HG03565 (cell line): ENCODE measurements around the gene TRIO.
A peak's percentile ranks its signal among the peaks of the same experiment; 100 is the strongest.

Experiments
- ATAC-seq: cut with Tn5 transposase; IDR thresholded peaks from one replicate; pipeline ENCODE4 v1.9.1; 2021; ENCODE audit warnings: mild to moderate bottlenecking, moderate library complexity; ENCODE audit not compliant: unreplicated experiment

The TRIO gene

GRCh38 chr5:14343376-14343775 lies 200.2 kb downstream of the TRIO start:
- ATAC-seq = no peak

DNA sequence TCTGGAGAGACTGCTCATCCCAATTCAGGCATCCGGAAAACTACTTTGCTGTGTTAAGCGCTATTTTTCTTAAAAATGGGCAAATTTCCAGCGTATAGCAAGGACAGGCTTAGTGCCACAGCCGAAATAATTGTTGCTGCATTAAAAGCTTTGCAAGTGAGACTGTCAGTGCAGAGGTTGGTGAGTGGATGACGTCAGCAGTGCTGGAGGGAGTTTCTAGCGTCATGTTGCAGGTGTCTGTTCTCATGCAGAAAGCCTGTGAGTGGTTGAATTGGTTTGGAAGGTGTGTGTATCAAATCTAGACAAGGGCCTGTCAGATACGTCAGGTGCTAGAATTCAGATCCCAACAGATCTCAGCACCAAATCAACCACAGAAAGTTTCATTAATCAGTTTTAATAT lies 204.4 kb downstream of the TRIO start:
- ATAC-seq = no peak

DNA sequence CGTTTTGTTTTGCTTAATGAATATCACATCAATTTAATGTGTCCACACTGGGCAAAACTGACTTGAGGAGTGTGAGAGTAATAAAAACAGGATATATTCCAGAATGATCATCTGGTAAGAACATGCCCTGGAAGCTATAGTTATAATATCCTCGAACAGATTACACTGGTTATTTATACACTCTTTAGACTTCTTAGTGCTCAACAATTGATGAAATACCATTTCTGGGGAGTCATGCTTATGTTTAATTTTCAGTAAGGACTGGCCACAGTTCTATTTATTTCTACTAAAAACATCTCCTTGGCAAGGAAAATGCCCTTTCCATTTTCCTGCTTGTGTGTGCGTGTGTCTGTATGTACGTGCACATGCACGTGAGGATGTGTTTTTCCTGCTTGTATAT lies 205.0 kb downstream of the TRIO start:
- ATAC-seq = no peak

GRCh38 chr5:14349029-14349428 lies 205.9 kb downstream of the TRIO start:
- no peak for ATAC-seq

DNA sequence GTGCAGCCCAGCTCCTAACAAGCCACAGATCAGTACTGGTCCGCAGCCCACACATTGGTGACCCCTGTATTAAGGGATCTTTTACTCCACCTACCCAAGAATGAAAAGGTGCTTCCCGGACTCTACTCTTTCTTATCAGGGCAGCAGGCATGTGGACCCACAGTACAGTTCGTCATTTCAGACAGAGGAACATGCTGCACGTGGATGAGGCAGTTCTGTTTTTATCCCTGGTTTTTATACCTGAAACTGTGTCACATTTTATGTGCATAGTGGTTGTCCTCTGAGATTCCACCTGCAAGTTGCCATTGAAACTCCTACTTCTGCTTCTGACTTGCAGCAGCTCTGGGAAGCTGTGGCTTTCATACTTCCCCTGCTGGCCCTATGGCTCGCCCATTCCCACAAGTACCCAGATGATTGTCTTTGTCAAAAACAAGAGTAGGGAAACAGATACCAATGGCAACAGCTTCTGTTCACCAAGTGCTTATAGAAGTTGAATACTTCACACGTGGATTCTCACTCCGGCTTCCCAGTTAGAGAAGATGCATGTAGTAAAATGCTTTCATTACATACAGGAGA lies 208.0 kb downstream of the TRIO start:
- no peak for ATAC-seq

DNA sequence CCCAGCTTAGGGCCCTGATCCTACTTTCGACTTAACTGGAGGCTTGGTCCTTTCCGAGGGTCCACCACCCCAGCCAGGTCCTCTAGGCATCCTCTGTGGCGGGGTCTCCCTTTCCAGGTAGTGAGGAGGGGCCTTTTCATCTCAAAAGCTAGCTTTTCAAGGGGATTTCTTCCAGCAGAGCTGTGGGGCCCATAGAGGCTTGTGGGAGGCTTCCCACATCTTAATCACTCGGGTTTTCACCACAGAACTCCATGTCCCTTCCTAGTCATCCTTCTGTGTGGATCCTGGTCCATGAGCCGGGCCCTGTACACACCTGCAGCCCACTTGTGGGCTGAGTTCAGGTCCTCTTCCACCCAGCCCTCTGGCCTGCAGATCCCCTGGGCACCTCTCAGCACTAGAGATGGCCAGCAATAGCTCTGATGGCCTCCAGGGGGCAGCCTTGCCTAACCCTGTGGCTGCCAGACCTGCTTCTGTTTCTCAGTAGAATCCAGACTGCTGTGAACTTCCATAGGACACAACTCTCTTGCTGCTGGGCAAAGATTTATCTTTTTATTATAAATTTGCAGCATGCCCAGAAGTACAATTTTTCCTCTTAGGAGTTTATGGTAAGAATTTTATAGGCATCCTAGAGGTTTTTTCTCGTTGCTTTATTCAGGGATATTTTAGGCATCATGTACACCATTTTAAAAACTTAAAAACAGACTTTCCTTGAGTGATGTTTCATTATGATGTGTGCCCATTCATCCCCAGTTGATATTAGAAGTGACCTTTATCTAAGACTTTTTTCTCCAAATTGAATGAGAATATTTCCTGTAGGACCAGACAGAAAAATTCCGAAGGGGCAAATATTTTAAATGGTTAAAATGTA lies 208.9 kb downstream of the TRIO start:
- ATAC-seq = peak; percentile 88

DNA sequence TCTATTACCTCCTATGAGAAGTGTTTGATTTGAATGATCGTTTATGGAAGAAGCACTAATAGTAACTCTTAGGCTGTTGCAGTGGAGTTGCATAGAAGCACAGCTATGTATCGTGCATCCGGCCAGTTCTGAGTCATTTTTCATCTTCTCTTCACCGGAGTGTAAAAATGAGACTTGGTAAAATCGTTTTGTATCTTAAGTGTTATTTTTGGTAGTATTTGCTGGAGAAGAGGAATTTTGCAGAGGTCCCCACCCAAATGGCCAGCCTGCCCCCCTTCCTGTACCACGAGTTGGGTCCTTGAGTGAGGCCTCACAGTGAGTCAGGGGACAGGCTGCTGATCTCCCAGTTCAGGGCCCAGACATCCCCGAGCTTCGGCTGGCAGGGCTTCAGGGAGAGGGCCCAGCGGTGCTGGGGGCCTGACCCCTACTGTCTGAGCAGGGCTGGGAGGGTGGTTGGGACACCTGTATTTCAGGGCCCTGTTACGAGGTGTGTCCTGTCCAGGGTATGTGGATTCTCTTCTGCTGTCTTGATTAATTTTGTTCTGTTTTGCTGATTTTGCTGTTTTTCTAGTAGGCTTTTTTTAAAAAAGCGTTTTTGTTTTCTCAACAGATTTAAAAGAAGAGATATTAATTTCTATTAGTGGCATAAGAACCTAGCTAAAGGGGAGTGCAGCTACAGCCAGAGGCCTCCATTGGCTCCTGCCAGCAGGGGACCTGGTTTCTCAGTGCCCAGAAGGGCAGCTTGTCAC lies 210.8 kb downstream of the TRIO start:
- no peak for ATAC-seq

GRCh38 chr5:14355391-14355790 lies 212.2 kb downstream of the TRIO start:
- ATAC-seq = no peak

DNA sequence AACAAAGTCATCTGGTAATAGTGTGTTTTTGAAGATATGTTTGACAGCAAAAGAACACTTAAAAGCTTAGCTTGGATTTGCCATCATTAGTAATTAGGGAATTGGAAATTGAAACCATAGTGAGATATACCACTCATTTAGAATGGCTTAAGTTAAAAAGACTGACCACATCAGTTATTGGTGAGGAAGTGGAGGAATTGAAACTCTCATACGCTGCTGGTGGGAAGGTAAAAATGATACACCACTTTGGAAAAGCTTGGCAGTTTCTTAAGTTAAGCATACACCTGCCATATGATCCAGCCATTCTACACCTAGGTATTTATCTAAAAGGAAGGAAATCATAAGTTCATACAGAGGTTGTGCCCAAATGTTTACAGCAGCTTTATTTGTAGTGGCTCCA lies 213.2 kb downstream of the TRIO start:
- ATAC-seq = no peak

- no peak for ATAC-seq
These were observed 214.3 kb downstream of the TRIO start for GRCh38 chr5:14357441-14357840.

DNA sequence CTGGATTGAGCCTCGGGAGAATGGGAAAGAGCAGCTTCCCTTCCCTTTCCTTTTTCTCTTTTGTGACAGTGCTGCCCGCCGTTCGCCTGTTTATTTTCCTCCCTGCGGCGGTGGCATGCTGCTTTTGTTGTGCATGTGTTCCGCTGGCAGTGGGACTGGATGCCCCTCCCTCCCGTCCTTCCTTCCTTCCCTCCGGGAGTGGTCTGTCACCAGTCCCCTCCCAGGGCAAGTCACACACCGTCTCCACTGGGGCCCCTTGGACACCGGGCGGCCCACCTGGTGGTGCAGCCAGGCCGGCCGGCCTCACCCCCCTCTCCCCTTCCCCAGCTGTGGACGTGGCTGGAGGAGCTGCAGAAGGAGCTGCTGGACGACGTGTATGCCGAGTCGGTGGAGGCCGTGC lies 214.7 kb downstream of the TRIO start:
- ATAC-seq = no peak

GRCh38 chr5:14358536-14358935 lies 215.4 kb downstream of the TRIO start:
- ATAC-seq = no peak

DNA sequence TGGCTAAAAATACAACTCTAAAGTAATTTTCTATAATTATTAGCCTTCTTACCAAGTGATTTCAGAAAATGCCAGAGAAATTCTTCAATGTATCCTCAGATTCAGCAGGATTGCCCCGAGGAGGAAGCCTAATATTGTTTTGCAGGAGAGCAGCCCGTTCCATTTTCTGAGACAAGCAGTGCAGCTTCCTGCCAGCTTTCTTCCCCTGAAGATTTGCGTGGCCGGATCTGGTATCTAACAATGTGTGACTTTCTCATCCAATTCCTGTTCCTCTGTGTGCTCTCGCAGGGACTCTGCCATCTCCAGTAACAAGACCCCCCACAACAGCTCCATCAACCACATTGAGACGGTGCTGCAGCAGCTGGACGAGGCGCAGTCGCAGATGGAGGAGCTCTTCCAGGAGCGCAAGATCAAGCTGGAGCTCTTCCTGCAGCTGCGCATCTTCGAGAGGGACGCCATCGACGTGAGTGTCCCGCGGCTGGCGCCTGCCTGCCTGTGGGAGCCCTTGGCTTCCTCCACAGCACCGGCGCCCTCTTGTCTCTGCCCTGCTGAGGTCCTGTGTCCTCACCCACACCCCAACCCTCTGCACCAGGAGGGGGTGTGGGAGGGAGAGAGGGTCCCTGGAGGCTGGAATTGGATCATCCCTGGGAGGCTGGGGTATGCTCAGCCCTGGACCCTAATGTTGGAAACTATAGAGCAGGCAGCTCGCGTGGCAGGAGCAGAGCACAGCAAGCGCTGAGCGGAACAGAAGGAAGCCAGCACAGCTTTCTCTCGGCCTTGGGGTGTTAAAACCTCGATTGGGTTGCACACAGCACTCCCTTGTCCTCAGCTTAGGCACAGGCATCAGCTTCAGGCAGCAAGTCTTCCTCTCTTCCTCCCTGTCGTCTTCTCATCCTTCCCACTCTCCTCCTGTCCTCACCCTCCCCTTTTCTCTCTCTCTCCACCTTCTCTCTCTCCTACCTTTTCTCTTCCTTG lies 216.2 kb downstream of the TRIO start:
- no peak for ATAC-seq

DNA sequence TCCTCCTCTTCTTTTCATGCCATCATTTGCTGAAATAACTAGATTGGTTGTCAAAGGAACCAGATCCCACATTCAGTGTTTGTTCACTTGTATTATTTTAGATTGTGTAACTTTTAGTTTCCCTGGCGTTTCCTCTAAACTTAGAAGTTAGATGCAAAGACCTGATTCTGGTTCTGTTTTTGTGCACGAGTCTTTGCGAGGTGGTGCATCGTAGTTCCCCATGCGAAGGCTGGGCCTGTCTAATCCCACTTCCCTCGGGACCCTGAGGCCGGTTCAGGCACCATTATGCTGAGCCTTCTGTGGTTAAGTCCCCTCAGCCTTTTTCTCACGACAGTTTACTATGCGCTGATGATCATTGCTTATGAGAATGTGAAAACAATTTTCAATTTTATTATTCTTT lies 219.3 kb downstream of the TRIO start:
- no peak for ATAC-seq

- no peak for ATAC-seq
These were observed 221.0 kb downstream of the TRIO start for GRCh38 chr5:14364096-14364495.

DNA sequence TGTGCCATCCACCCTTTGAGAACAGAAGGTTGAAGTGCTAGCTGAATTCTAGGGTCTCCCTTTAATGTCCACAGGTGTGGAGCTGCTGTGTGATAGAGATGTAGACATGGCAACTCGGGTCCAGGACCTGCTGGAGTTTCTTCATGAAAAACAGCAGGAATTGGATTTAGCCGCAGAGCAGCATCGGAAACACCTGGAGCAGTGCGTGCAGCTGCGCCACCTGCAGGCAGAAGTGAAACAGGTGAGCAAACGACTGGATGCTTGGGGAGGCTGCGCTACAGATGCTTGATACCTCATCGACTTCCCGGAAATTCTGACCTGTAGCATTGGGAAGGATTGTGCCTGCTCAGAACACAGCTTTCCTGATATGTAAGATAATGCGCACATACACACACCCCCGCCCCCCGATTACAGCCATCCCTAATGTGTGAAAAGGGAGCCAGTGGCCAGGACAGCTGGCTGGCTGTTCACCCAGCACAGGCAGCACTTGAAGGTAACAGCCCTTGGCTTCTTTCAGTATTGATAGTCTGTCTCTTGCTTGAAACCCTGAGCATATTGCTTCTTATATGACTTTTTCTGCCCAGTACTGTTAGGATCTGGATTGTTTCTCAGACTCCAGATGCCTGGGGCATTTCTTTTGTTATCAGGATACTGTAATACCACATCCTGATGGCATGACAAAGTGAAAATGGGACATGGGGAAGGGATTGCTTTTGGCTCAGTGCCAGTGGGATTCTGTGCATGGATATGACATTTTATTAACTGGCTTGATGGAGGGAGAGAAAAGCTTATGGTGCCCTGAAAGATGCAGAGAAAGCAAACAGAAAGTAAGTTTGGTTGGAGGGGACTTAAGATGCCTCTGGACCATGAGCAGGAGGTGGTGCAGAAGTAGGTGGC lies 221.7 kb downstream of the TRIO start:
- ATAC-seq = no peak

DNA sequence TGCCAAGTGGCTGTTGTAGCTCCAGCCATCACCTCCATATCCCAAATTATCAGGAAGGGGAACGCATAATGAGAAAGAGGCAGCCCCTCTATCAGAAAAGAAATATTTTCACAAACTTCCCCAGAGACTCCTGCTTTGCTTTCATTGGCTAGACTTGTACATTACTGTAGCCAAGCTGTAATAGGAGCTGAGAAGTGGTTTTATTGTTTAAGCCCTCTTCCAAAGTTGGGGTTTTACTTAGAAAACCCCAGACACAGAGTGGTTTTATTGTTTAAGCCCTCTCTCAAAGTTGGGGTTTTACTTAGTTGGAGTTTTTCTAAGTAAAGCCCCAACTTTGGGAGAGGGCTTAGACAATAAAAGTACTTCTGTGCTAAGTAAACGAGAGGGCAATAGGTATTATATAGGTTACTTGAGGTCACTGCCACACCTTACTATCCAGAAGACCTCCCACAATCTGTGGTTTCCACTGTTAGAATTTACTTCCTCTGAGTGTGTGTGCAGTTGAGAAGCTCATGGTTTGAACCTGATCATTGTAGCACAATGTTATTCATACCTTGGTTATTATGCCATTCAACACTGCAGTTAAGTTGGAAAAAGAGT lies 222.8 kb downstream of the TRIO start:
- no peak for ATAC-seq

GRCh38 chr5:14366763-14367162 lies 223.6 kb downstream of the TRIO start:
- no peak for ATAC-seq

DNA sequence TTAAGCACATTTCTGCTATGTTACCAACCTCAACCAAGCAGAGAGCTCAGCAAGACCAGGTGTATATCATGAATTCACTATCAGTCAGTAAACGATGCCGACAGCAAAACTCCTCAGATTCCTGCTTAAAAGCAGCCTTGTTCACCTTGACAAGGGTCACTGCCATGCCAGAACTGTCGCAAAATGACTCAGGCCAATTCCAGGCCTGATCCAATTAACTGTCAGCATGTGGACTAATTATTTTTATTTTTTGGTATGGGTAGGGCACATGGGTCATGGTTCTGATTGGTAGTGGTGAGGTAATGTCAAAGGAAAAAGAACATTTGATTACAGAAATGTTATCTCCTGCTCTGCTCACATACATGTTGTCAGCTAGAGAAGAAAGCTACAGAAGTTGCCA lies 224.2 kb downstream of the TRIO start:
- no peak for ATAC-seq
